GM23248 (cell line): ENCODE results near the gene KIAA1958. TPM values are rescaled to one million over a fixed set of nuclear protein-coding genes. Genes with fewer than 3 reads are reported as not detected.

Source experiments
- DNase-seq: peaks from one replicate; pipeline ENCODE4 v3.0.0-alpha.2; 2015
- H2AFZ ChIP-seq: fragments of 200-600 bp; sonication (generic); 2 replicates; pipeline ENCODE4 v1.6.1; 2016; ENCODE audit warnings: antibody characterized with exemption
- H3F3A ChIP-seq: fragments of 200-600 bp; sonication (generic); 2 replicates; pipeline ENCODE4 v1.6.1; 2016; ENCODE audit warnings: mild to moderate bottlenecking, antibody characterized with exemption, mixed run types; ENCODE audit not compliant: insufficient read depth
- H3K27ac ChIP-seq: fragments of 200-600 bp; sonication (generic); 2 replicates; pipeline ENCODE4 v1.5.1; 2016; ENCODE audit warnings: mild to moderate bottlenecking
- H3K27me3 ChIP-seq: fragments of 200-600 bp; sonication (generic); replicated peaks from 2 replicates; pipeline ENCODE4 v1.6.1; 2016; ENCODE audit warnings: mild to moderate bottlenecking; ENCODE audit not compliant: insufficient read depth
- H3K36me3 ChIP-seq: fragments of 200-600 bp; sonication (generic); 2 replicates; pipeline ENCODE4 v1.6.1; 2016; ENCODE audit warnings: low read depth, mild to moderate bottlenecking
- H3K4me1 ChIP-seq: fragments of 200-600 bp; sonication (generic); 2 replicates; pipeline ENCODE4 v1.6.1; 2016; ENCODE audit warnings: mild to moderate bottlenecking; ENCODE audit not compliant: insufficient read depth
- H3K4me2 ChIP-seq: fragments of 200-600 bp; sonication (generic); one replicate; pipeline ENCODE4 v1.6.1; 2016; ENCODE audit warnings: mild to moderate bottlenecking; ENCODE audit not compliant: unreplicated experiment
- H3K4me3 ChIP-seq: fragments of 200-600 bp; sonication (generic); 2 replicates; pipeline ENCODE4 v1.5.1; 2016; ENCODE audit warnings: mild to moderate bottlenecking
- H3K79me2 ChIP-seq: fragments of 200-600 bp; sonication (generic); 2 replicates; pipeline ENCODE4 v1.6.1; 2016; ENCODE audit warnings: mild to moderate bottlenecking; ENCODE audit not compliant: insufficient read depth
- H3K9ac ChIP-seq: fragments of 200-600 bp; sonication (generic); 2 replicates; pipeline ENCODE4 v1.6.1; 2016; ENCODE audit warnings: mild to moderate bottlenecking
- H3K9me2 ChIP-seq: fragments of 200-600 bp; sonication (generic); 2 replicates; pipeline ENCODE4 v1.6.1; 2016; ENCODE audit warnings: mixed run types, mild to moderate bottlenecking, moderate library complexity; ENCODE audit not compliant: insufficient read depth
- H3K9me3 ChIP-seq: fragments of 200-600 bp; sonication (generic); one replicate; pipeline ENCODE4 v1.6.1; 2017; ENCODE audit warnings: low read depth
- H4K20me1 ChIP-seq: fragments of 200-600 bp; sonication (generic); 2 replicates; pipeline ENCODE4 v1.6.0; 2016; ENCODE audit not compliant: insufficient read depth
- EZH2 ChIP-seq: fragments of 200-600 bp; sonication (generic); IDR thresholded peaks from 2 replicates; pipeline ENCODE4 v1.6.1; 2018; ENCODE audit warnings: antibody characterized with exemption, mild to moderate bottlenecking; ENCODE audit not compliant: insufficient read depth, poor library complexity, severe bottlenecking
- EZH2phosphoT487 ChIP-seq: fragments of 200-600 bp; sonication (generic); IDR thresholded peaks from 2 replicates; pipeline ENCODE4 v1.6.1; 2018; ENCODE audit warnings: antibody characterized with exemption, moderate library complexity, mild to moderate bottlenecking, low read depth; ENCODE audit not compliant: insufficient read depth
- WGBS, 2 experiments: methylation state at CpG; one replicate each; pipeline ENCODE4 v1.1.6; 2015 to 2017; ENCODE audit warnings: low lambda C conversion rate in 2 of 2, low coverage in 1 of 2; ENCODE audit errors: missing lambda C conversion rate in 2 of 2; 5-methylcytosine and 5-hydroxymethylcytosine counted together
- in situ Hi-C: fragments of 300-500 bp; cut with MboI; formaldehyde crosslinking; loops from 2 replicates; pipeline ENCODE4 v1.15.0; 2020
- polyA plus RNA-seq: library from polyadenylated mRNA; unstranded; fragments of >200 nt; fragmentation: Nextera tagmentation; extraction: Ambion mirVana; gene quantifications from 2 replicates; pipeline ENCODE4 v1.2.1, GENCODE V29; 2016
- total RNA-seq: library from RNA; depleted of rRNA; stranded (reverse); fragments of >200 nt; shearing (Covaris generic); gene quantifications from 2 replicates; pipeline ENCODE4 v1.2.3, GENCODE V29; 2014

KIAA1958 gene
- total and polyA plus RNA-seq, 2 experiments from 2014 or later = 7.7 to 7.8 TPM

GRCh38 chr9:112548051-112548440 is 61.4 kb downstream of the KIAA1958 start:
- Histone ChIP-seq H3K9ac (no peak overlapping the region), H3K9me2 (no peaks in the 10 kb centered on the region; the same call in 1 of the 2 replicates), H3K27me3 (no peaks in the 10 kb centered on the region), H3K27ac (no peak overlapping the region), H3K79me2 (peaks cover 91% of the 10 kb centered on the region), H4K20me1 (no peaks in the 10 kb centered on the region), H3K4me2 (no peak overlapping the region), H3K9me3 (no peaks in the 10 kb centered on the region), H3K4me1 (peaks cover 47% of the 10 kb centered on the region), H3K4me3 (no peak overlapping the region), H2AFZ (no peak overlapping the region), H3K36me3 (no peaks in the 10 kb centered on the region), H3F3A (peaks cover 18% of the 10 kb centered on the region)
- in situ Hi-C loops = no loop called here
- no peak for DNase-seq
- WGBS, 2 experiments = 95% methylated on average over 4 of the region's 4 CpGs
- TF ChIP-seq EZH2phosphoT487 (no peak), EZH2 (no peak)

- Histone ChIP-seq H3K9ac (no peak overlapping the region), H4K20me1 (no peaks in the 10 kb centered on the region), H3K9me3 (no peaks in the 10 kb centered on the region), H3K4me2 (no peak overlapping the region), H3K79me2 (peaks cover 92% of the 10 kb centered on the region), H3K36me3 (no peaks in the 10 kb centered on the region), H3K27ac (no peak overlapping the region), H3F3A (peaks cover 24% of the 10 kb centered on the region), H3K27me3 (no peaks in the 10 kb centered on the region), H3K9me2 (no peaks in the 10 kb centered on the region; the same call in 1 of the 2 replicates), H2AFZ (no peak overlapping the region), H3K4me3 (no peak overlapping the region), H3K4me1 (peaks cover 54% of the 10 kb centered on the region)
- no peak for DNase-seq
- in situ Hi-C loops = no loop called here
- 82 to 84% methylated on average over 4 of the region's 4 CpGs for WGBS, 2 experiments
- TF ChIP-seq EZH2 (no peak), EZH2phosphoT487 (no peak)
These were observed 62.4 kb downstream of the KIAA1958 start for GRCh38 chr9:112548836-112549595.

- TF ChIP-seq EZH2 (no peak), EZH2phosphoT487 (no peak)
- peaks cover 34% of the 10 kb centered on the region for H3F3A ChIP-seq
- H3K9me3 ChIP-seq = no peaks in the 10 kb centered on the region
- DNase-seq = no peak
- H2AFZ ChIP-seq = no peak overlapping the region
- H3K36me3 ChIP-seq = no peaks in the 10 kb centered on the region
- H3K27me3 ChIP-seq = no peaks in the 10 kb centered on the region
- no peak overlapping the region for H3K9ac ChIP-seq
- peaks cover 79% of the 10 kb centered on the region for H3K79me2 ChIP-seq
- H3K4me1 ChIP-seq = peaks cover 57% of the 10 kb centered on the region
- no peak overlapping the region for H3K4me3 ChIP-seq
- no peaks in the 10 kb centered on the region for H4K20me1 ChIP-seq
- H3K9me2 ChIP-seq = no peaks in the 10 kb centered on the region; the same call in 1 of the 2 replicates
- 78 to 90% methylated on average over 4 of the region's 4 CpGs for WGBS, 2 experiments
- no peak overlapping the region for H3K4me2 ChIP-seq
- in situ Hi-C loops = no loop called here
- no peak overlapping the region for H3K27ac ChIP-seq
These were observed 63.9 kb downstream of the KIAA1958 start for GRCh38 chr9:112550531-112550930.

GRCh38 chr9:112551641-112552040 is 65.0 kb downstream of the KIAA1958 start:
- H4K20me1 ChIP-seq = no peaks in the 10 kb centered on the region
- WGBS, 2 experiments = 89 to 95% methylated on average over 1 of the region's 1 CpG
- no peaks in the 10 kb centered on the region; the same call in 1 of the 2 replicates for H3K9me2 ChIP-seq
- H3K27me3 ChIP-seq = no peaks in the 10 kb centered on the region
- H3K79me2 ChIP-seq = peaks cover 74% of the 10 kb centered on the region
- H2AFZ ChIP-seq = peak overlapping the region; percentile 6; the same call in 1 of the 2 replicates
- peaks cover 64% of the 10 kb centered on the region for H3K4me1 ChIP-seq
- H3K27ac ChIP-seq = peak overlapping the region; percentile 70
- no peaks in the 10 kb centered on the region for H3K9me3 ChIP-seq
- no peak overlapping the region for H3K4me3 ChIP-seq
- H3F3A ChIP-seq = peaks cover 41% of the 10 kb centered on the region
- H3K4me2 ChIP-seq = peak overlapping the region; percentile 55
- DNase-seq = no peak
- peak overlapping the region; percentile 48; the same call in 1 of the 2 replicates for H3K9ac ChIP-seq
- TF ChIP-seq EZH2 (no peak), EZH2phosphoT487 (no peak)
- in situ Hi-C loops = no loop called here
- no peaks in the 10 kb centered on the region for H3K36me3 ChIP-seq
